ENCODE results near the gene CHTF8.
"Not testable (repeated sequence)": the region's sequence is repeated elsewhere in the genome, so short reads cannot be mapped to it uniquely, and the experiment has no call there.

The CHTF8 gene

DNA sequence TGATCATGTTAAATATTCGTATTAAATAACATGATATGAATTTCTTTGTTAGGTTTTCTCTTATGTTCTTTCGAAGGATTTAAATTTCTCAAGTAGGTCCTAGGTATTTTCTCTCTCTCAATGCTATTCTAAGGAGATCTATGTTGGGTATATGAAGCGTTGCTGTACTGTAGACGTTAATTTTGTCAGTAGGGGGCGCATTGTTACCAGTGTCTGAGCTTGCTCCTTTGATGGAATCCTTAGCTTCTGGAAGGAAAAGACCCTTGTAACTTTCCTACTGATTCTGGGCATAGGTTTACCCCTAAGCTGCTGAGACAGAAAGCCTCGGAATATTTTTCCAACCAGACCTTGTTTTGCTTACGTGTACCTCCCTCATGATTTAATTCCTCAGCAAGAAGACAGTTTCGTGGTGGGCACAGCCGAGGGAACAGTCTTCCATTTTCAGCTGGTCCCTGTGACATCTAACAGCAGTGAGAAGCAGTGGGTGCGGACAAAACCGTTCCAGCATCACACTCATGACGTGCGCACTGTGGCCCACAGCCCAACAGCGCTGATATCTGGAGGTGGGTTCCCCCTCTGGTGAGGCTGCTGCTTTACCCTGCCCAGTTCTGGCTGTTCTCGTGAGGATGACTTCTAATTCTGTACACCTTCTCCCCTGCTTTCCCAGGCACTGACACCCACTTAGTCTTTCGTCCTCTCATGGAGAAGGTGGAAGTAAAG lies 17.9 kb upstream of the CHTF8 start:
- DNase-seq (ENCODE audit: low read depth) = no peak
- TF ChIP-seq, protein P1, sequence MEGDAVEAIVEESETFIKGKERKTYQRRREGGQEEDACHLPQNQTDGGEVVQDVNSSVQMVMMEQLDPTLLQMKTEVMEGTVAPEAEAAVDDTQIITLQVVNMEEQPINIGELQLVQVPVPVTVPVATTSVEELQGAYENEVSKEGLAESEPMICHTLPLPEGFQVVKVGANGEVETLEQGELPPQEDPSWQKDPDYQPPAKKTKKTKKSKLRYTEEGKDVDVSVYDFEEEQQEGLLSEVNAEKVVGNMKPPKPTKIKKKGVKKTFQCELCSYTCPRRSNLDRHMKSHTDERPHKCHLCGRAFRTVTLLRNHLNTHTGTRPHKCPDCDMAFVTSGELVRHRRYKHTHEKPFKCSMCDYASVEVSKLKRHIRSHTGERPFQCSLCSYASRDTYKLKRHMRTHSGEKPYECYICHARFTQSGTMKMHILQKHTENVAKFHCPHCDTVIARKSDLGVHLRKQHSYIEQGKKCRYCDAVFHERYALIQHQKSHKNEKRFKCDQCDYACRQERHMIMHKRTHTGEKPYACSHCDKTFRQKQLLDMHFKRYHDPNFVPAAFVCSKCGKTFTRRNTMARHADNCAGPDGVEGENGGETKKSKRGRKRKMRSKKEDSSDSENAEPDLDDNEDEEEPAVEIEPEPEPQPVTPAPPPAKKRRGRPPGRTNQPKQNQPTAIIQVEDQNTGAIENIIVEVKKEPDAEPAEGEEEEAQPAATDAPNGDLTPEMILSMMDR (conservative IDR thresholded peaks at IDR 0.05; ENCODE audit: low read depth, low read length) = peak; percentile 76
- no peak overlapping the region for H3K4me3 ChIP-seq (ENCODE audit: low read length)

DNA sequence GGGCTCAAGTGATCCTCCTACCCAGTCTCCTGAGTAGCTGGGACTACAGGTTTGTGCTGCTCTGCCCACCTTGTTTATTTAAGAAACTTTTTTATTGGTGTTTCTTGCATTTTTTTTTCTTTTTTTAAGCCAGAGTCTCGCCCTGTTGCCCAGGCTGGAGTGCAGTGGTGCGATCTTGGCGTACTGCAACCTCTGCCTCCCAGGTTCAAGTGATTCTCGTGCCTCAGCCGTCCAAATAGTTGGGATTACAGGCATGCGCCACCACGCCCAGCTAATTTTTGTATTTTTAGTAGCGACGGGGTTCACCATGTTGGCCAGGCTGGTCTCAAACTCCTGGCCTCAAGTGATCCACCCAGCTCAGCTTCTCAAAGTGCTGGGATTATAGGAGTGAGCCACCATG lies 17.2 kb upstream of the CHTF8 start:
- DNase-seq (ENCODE audit: low read depth); H3K4me3 ChIP-seq (ENCODE audit: low read length): not testable (repeated sequence)

DNA sequence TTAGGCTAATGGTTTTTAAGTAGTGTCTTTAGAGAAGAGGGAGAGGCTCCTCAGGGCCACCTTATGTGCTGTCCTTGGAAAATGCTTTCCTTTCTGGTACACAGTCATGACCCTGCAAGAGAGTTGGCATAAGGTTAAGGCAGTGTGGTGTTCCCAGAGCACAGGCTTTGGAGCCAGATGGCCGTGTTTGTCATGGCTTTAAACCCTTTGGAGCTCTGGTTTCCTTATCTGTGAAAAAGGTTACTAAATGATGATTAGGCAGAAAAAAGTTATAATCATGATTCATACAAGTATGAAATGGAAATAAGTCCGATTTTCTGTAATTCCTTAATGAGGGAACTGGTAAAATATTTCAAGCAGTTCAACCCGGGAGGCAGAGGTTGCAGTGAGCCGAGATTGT lies 13.3 kb upstream of the CHTF8 start:
- H3K4me3 ChIP-seq (ENCODE audit: low read length) = no peak overlapping the region
- TF ChIP-seq, protein P1 (conservative IDR thresholded peaks at IDR 0.05; ENCODE audit: low read depth, low read length) = no peak
- no peak for DNase-seq (ENCODE audit: low read depth)

DNA sequence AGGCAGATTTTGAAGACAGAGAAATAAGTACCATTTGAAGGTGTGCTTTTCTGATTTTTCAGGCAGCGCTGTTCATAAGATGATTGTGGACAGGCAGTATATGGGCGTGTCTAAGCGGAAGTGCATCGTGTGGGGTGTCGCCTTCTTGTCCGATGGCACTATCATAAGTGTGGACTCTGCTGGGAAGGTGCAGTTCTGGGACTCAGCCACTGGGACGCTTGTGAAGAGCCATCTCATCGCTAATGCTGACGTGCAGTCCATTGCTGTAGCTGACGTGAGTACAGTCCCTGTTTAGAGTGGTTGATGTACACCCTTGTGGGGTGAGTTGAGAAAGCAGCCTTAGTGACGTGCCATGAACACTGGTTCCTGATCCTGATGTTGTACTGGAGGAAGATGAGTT lies 10.7 kb upstream of the CHTF8 start:
- no peak overlapping the region for H3K4me3 ChIP-seq (ENCODE audit: low read length)
- TF ChIP-seq, protein P1 (conservative IDR thresholded peaks at IDR 0.05; ENCODE audit: low read depth, low read length) = peak; percentile 16
- no peak for DNase-seq (ENCODE audit: low read depth)

DNA sequence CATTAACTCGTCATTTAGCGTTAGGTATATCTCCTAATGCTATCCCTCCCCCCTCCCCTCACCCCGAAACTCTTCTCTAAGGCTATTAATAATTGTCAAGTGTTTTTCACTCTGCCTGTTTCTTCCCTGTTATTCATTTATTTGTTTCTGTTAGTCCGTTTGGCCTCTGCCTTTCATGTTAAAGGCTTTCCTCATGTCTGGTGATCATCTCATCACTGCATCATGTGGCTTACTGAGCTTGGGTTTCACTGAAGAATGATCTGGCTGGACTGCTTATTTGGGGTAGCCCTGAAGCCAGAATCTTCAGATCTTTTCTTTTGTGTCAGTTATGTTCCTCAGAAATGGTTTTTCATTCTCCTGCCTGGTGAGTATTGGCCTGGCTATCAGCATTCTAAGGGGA lies 9.5 kb upstream of the CHTF8 start:
- TF ChIP-seq, protein P1 (conservative IDR thresholded peaks at IDR 0.05; ENCODE audit: low read depth, low read length) = no peak
- no peak overlapping the region for H3K4me3 ChIP-seq (ENCODE audit: low read length)
- DNase-seq (ENCODE audit: low read depth) = no peak

DNA sequence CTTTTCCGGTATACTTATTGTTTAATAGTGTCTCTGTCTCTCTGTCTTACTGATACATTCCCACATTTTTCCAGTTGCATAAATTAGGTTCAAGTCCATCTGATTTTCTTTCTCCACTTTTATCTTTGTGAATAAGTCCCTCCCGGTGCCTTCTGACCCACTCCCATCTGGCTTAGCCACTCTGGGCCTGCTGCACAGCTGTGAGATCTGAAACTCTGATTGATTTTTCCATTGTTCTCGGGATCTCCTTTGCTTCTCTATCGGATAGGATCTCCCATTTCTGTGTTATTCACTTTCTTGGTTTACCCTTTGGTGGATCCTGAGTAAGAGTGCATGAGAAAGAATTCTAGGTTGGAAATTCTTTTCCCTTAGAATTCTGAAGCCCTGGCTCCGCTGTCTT lies 8.6 kb upstream of the CHTF8 start:
- no peak for DNase-seq (ENCODE audit: low read depth)
- TF ChIP-seq, protein P1 (conservative IDR thresholded peaks at IDR 0.05; ENCODE audit: low read depth, low read length) = no peak
- H3K4me3 ChIP-seq (ENCODE audit: low read length) = no peak overlapping the region

DNA sequence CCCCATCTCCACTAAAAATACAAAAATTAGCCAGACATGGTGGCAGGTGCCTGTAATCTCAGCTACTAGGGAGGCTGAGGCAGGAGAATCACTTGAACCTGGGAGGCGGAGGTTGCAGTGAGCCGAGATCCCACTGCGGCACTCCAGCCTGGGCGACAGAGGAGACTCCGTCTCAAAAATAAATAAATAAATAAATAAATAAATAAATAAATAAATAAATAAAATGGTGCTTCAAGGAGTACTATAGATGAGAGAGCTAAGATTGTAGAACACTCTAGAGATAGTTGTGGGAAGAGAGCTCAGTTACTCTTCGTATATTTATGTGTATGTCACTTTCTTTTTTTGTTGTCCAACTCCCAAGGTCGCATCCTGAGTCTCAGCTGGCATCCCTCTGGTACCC lies 7.1 kb upstream of the CHTF8 start:
- DNase-seq (ENCODE audit: low read depth); H3K4me3 ChIP-seq (ENCODE audit: low read length): not testable (repeated sequence)

DNA sequence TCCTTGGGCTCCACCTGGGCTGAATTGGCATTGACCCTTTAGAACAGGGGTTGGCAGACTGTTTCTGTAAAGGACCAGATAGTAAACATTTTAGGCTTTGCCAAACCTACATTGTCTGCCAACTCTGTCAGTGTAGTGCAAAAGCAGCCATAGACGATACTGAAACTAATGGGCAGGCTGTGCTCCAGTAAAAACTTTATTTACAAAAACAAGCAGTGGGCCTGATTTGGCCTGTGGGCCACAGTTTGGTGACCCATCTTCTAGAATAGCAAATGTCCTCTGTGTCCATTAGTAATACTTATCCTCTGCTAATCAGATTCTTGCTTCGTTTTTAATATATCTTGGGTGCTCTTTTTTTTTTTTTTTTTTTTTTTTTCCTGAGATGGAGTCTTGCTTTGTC lies 6.2 kb upstream of the CHTF8 start:
- TF ChIP-seq, protein P1 (conservative IDR thresholded peaks at IDR 0.05; ENCODE audit: low read depth, low read length) = no peak
- H3K4me3 ChIP-seq (ENCODE audit: low read length) = no peak overlapping the region

More for the DNA sequence above, 6.2 kb upstream of the CHTF8 start:
- DNase-seq (ENCODE audit: low read depth) = no peak
